ENCODE measurements around the gene WDFY4.

WDFY4 gene

DNA sequence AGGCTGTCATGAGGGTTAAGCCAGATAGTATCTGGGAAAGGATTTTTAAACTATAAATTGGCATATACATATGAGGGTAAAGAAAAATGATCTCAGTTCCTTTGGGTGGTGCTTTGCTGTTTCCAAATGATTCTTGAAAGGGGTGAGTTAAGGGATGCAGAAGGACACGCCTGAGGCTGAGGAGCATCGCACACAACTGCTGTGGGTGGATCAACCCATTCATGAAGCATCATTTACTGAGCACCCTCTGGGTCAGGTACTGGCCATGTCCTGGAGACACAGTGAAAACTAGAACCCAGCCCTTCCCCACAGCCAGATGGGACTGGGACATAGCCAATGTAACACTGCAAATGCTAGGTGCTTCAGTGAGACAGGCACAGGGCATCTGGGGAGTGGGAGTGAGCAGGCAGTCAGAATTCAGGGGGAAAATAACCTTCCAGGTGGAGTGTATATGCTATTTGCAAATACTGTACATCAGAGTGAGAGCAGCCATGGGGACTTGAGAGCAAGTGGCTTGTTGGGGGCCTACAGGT, 112.1 kb downstream of the WDFY4 start:
- DNase-seq, result no peak

- no peak for DNase-seq
These were observed 113.2 kb downstream of the WDFY4 start for GRCh38 chr10:48797830-48798229.

DNA sequence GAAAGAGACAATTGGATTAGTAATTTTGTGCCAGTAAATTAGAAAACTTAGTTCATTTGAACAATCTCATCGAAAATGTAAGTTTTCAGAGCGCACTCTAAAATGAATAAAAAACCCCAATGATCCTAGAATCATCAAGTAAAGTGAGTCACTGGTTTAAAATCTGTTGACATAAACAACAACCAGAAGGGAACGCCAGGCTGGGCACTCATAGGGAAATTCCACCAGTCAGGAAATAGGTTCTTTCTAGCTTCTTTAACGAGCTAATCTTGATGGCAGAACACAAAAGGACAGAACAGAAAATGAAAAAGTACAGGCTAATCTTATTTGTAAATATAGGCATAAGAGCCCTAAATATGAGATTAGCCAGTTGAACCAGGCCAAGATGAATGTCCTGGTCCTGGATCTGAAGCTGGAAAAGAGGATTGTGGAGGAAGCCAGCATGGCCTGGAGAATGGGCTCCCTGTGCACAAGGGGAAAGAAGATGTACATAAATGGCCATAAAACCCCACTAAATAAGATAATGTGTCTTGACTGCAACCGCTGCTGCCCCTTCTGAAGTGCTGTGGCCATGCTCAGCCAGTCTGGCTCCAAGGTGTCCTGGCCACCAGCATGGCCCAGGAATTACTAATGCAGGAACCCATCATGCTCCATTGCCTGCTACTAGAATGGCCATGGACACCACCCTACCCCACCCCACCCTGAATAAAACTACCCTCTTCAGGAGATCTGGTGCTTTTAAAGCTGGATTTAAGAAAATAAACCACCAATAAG, 114.0 kb downstream of the WDFY4 start:
- no peak for DNase-seq

- DNase-seq, result no peak
These were observed 114.8 kb downstream of the WDFY4 start for GRCh38 chr10:48799341-48800006.

DNA sequence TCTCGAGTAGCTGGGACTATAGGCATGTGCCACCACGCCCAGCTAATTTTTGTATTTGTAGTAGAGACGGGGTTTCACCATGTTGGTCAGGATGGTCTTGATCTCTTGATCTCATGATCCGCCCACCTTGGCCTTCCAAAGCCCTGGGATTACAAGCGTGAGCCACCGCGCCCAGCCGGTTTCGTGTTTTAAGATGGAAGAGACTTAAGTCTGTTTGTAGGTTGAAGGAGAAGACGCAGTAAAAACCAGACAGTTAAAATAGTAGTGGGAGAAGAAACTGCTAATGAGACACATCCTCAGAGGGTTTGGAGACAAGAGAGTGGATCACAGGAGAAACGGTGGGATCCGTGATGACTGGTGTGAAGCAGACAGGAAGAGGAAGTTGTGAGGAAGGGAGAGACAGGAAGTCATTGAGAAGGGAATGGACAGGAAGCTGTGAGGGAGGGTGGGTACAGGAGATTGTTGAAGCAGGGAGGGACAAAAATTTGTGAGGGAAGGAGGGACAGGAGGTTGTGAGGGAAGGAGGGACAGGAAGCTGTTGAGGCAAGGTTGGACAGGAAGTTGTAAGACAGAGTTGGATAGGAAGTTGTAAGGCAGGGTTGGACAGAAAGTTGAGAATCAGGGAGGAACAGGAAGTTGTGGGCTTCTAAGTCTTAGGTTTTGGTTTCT, 115.5 kb downstream of the WDFY4 start:
- DNase-seq, result peak; percentile 38

GRCh38 chr10:48801001-48801421, 116.3 kb downstream of the WDFY4 start:
- no peak for DNase-seq

- no peak for DNase-seq
These were observed 118.0 kb downstream of the WDFY4 start for GRCh38 chr10:48802611-48803071.

- no peak for DNase-seq
These were observed 119.3 kb downstream of the WDFY4 start for GRCh38 chr10:48803801-48804584.

DNA sequence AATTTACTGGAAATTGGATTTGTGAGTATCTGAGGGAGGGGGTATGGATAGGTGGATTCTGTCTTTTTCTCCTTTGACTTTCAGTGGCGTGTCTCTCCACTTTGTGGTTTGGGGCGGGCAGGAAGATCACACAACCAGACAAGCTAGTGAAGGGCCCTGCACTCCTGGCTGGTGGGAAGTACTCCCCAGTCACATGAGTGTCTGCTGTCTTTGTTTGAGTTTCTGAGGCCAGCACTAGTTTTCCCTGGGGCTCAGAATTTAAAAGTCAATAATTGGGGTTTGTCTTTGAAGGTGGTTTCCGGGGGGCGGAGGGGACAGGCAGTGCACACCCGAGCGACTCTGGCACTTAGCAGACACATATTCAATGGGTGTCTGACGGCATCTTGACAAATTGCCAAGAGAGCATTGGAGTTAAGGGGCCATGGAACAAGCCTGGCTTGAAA, 120.1 kb downstream of the WDFY4 start:
- no peak for DNase-seq

GRCh38 chr10:48805411-48805810, 120.7 kb downstream of the WDFY4 start:
- DNase-seq, result no peak

- no peak for DNase-seq
These were observed 121.2 kb downstream of the WDFY4 start for GRCh38 chr10:48805848-48806247.

DNA sequence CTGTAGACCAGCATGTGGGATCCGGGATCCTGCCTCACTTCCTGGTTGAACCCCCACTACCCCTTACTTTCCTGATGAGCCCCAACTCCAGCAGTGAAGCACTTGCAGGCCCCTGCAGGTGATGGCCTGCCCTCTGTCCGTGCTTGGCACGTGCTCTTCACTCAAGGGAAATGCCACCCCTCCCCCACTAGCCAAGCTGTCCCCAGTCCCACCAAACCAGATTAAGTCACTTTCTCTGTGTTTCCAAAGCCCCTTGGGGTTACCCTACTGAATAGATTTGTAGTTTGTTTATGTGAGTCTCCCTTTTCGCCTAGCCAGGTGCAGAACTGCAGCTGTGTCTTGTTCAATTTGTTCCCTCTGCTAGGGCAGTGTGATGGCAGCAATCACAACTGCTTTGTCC, 121.7 kb downstream of the WDFY4 start:
- no peak for DNase-seq

GRCh38 chr10:48807791-48808470, 123.3 kb downstream of the WDFY4 start:
- no peak for DNase-seq

- no peak for DNase-seq
These were observed 124.6 kb downstream of the WDFY4 start for GRCh38 chr10:48809261-48809660.

- DNase-seq, result no peak
These were observed 126.8 kb downstream of the WDFY4 start for GRCh38 chr10:48811461-48811860.

DNA sequence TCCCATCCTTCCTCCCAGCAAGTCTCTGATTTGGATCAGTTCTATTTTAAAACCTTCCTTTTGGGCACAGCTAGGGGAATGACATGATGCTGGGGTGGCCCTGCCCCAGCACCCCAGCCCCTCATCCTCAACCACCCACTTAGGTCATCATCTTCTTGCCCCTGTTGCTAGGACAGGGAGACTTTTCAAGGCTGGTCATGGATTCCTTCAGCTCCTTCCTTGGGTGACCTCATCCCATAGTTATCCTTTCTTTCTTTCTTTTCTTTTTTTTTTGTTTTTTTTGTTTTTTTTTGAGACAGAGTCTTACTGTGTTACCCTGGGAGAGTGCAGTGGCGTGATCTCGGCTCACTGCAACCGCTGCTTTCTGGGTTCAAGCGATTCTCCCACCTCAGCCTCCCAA, 127.2 kb downstream of the WDFY4 start:
- no peak for DNase-seq

DNA sequence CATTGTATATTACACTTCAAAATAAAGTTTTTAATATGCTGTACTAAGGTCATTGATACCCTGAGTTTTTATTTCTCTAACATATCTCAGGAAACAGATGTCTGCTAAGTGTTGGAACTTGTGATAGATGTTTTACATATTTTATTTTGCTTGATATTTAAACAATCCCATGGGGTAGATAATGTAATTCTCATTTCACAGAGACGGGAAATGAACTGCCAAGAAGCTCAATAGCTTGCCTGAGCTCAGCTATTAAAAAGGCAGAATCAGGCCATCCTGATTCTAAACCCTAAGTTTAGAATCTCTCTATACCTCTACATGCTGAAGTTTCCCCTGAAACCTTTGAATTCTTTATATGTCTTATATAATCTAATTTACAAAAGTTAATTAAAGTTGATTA, 128.6 kb downstream of the WDFY4 start:
- DNase-seq, result no peak

DNA sequence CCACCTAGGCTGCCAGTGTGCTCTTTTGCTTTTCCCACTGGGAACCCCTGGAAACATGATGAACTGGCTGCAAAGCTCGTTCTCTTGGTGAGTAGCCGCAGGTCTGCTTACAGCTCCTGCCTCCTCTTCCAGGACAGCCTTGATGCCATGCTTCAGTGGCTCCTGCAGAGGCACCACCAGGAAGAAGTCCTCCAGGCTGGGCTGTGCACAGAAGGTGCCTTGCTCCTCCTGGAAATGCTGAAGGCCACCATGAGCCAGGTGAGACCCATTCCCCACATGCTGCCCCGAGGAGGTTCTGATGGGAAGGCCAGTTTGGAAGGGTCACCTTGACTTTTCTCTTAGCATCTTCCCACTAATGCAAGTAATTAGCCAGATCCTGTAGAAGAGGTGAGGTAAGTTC, 129.2 kb downstream of the WDFY4 start:
- no peak for DNase-seq

GRCh38 chr10:48814933-48815332, 130.3 kb downstream of the WDFY4 start:
- no peak for DNase-seq

DNA sequence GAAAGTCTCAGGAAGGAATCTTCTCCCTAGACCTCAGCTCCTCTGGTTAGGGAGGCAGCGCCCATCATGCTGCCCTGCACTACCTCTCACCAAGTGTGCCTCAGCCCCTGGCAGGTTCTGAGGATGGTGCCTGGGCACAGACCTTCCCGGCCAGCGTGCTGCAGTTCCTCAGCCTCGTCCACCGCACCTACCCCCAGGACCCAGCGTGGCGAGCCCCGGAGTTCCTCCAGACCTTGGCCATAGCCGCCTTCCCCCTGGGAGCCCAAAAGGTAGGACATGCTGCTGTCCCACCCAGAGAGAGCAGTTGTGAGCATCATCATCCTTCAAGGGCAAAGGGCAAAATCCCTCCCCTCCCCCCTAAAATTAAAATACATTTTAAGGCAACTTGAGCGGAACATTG, 132.5 kb downstream of the WDFY4 start:
- DNase-seq, result no peak

DNA sequence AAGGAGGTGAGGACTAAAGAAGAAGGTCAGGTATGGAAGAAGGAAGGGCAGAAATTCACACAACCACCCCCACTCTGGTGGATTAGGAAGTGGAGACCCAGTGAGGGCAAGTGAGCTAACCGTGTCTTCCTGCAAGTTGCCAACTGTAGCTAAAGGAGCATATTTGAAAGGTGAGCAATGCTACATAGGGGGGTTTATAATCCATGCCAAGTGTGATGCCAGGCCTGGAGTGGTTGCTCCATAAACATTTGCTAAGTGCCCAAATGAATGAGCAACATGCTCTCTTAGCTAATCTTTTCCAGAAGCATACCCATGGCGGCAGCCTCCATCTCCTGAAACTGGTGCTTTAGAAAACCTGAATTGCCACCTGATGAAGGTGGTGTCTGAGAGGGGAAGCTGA, 133.4 kb downstream of the WDFY4 start:
- DNase-seq, result no peak

GRCh38 chr10:48818861-48819520, 134.3 kb downstream of the WDFY4 start:
- DNase-seq, result no peak

Data from CD4-positive, alpha-beta T cell treated with Interferon gamma for 1 hour (primary cell).